Nephron (organoid): Measurements from ENCODE around the gene RREB1.
"Not testable (repeated sequence)": the region's sequence is repeated elsewhere in the genome, so short reads cannot be mapped to it uniquely, and the experiment has no call there.

ENCODE experiments used
- H3K27ac Mint-ChIP-seq, 3 experiments: 2 replicates each; pipeline ENCODE4 v1.8.0; 2020; ENCODE audit warnings: mixed read lengths in 3 of 3, mild to moderate bottlenecking in 2 of 3, moderate library complexity in 1 of 3
- H3K27me3 Mint-ChIP-seq: 2 replicates; pipeline ENCODE4 v1.8.0; 2021; ENCODE audit warnings: low read depth, mild to moderate bottlenecking, moderate library complexity, mixed read lengths
- H3K36me3 Mint-ChIP-seq: 2 replicates; pipeline ENCODE4 v1.8.0; 2020; ENCODE audit warnings: low read depth, mixed read lengths
- H3K4me1 Mint-ChIP-seq: 2 replicates; pipeline ENCODE4 v1.8.0; 2020; ENCODE audit warnings: mixed read lengths
- H3K4me3 Mint-ChIP-seq, 3 experiments: 2 replicates each; pipeline ENCODE4 v1.8.0; 2020; ENCODE audit warnings: mild to moderate bottlenecking in 3 of 3, mixed read lengths in 3 of 3, moderate library complexity in 2 of 3
- H3K9me3 Mint-ChIP-seq: 2 replicates; pipeline ENCODE4 v1.8.0; 2020; ENCODE audit warnings: mixed read lengths
- CTCF ChIP-seq, 3 experiments: fragments of 200-600 bp; sonication (generic); IDR thresholded peaks; one replicate each; pipeline ENCODE4 v1.5.0; 2021; ENCODE audit warnings: antibody characterized with exemption in 3 of 3; ENCODE audit not compliant: unreplicated experiment in 3 of 3

Gene RREB1

GRCh38 chr6:7156643-7157278 lies 49.0 kb downstream of the RREB1 start:
- Mint-ChIP-seq H3K36me3 (no peaks in the 10 kb centered on the region), H3K4me3 (no peak overlapping the region), H3K27ac (peak overlapping the region; percentile 37 to 79 (median 65)), H3K9me3 (no peaks in the 10 kb centered on the region), H3K4me1 (peaks cover 75% of the 10 kb centered on the region), H3K27me3 (no peaks in the 10 kb centered on the region)
- TF ChIP-seq CTCF (IDR thresholded peaks at IDR 0.05; ENCODE audit: unreplicated experiment in 3 of 3): no peak

GRCh38 chr6:7157307-7157706 lies 49.5 kb downstream of the RREB1 start:
- H3K9me3 Mint-ChIP-seq, H3K4me3 Mint-ChIP-seq, H3K27me3 Mint-ChIP-seq, H3K36me3 Mint-ChIP-seq: not testable (repeated sequence)
- Mint-ChIP-seq H3K4me1 (peaks cover 75% of the 10 kb centered on the region), H3K27ac (peak overlapping the region in 2 of 3 experiments; percentile 28 to 54)

GRCh38 chr6:7157752-7158616 lies 50.2 kb downstream of the RREB1 start:
- H3K36me3 Mint-ChIP-seq: no peaks in the 10 kb centered on the region

GRCh38 chr6:7159790-7160525 lies 52.2 kb downstream of the RREB1 start:
- Mint-ChIP-seq H3K9me3 (no peaks in the 10 kb centered on the region), H3K27ac (peak overlapping the region in 1 of 3 experiments; percentile 54), H3K4me3 (no peak overlapping the region), H3K4me1 (peaks cover 76% of the 10 kb centered on the region), H3K27me3 (no peaks in the 10 kb centered on the region), H3K36me3 (no peaks in the 10 kb centered on the region)
- no peak for TF ChIP-seq CTCF (IDR thresholded peaks at IDR 0.05; ENCODE audit: unreplicated experiment in 3 of 3)

More at GRCh38 chr6:7157752-7158616, 50.2 kb downstream of the RREB1 start:
- no peak overlapping the region for H3K4me3 Mint-ChIP-seq
- H3K9me3 Mint-ChIP-seq: no peaks in the 10 kb centered on the region
- H3K27ac Mint-ChIP-seq: peak overlapping the region; percentile 13 to 54 (median 28)
- H3K27me3 Mint-ChIP-seq: no peaks in the 10 kb centered on the region
- TF ChIP-seq CTCF (IDR thresholded peaks at IDR 0.05; ENCODE audit: unreplicated experiment in 3 of 3): no peak
- peaks cover 75% of the 10 kb centered on the region for H3K4me1 Mint-ChIP-seq

GRCh38 chr6:7161253-7161623 lies 53.5 kb downstream of the RREB1 start:
- Mint-ChIP-seq H3K27ac (no peak overlapping the region), H3K27me3 (no peaks in the 10 kb centered on the region), H3K36me3 (no peaks in the 10 kb centered on the region), H3K4me3 (no peak overlapping the region), H3K9me3 (no peaks in the 10 kb centered on the region), H3K4me1 (peaks cover 76% of the 10 kb centered on the region)
- no peak for TF ChIP-seq CTCF (IDR thresholded peaks at IDR 0.05; ENCODE audit: unreplicated experiment in 3 of 3)

- Mint-ChIP-seq H3K36me3 (no peaks in the 10 kb centered on the region), H3K9me3 (no peaks in the 10 kb centered on the region), H3K27me3 (no peaks in the 10 kb centered on the region), H3K4me1 (peaks cover 76% of the 10 kb centered on the region), H3K4me3 (no peak overlapping the region), H3K27ac (no peak overlapping the region)
- no peak for TF ChIP-seq CTCF (IDR thresholded peaks at IDR 0.05; ENCODE audit: unreplicated experiment in 3 of 3)
Observed at GRCh38 chr6:7161845-7162244, 54.1 kb downstream of the RREB1 start.
